GM19351 (cell line): ENCODE measurements around the gene RCOR1.
"Not testable (repeated sequence)": the region's sequence is repeated elsewhere in the genome, so short reads cannot be mapped to it uniquely, and the experiment has no call there.

Experiments used
- ATAC-seq: cut with Tn5 transposase; IDR thresholded peaks from one replicate; pipeline ENCODE4 v1.9.1; 2021; ENCODE audit warnings: mild to moderate bottlenecking, moderate library complexity; ENCODE audit not compliant: unreplicated experiment

The RCOR1 gene

GRCh38 chr14:102625564-102626296 is 33.3 kb downstream of the RCOR1 start:
- no peak for ATAC-seq

GRCh38 chr14:102626530-102626929 is 34.1 kb downstream of the RCOR1 start:
- no peak for ATAC-seq

GRCh38 chr14:102629011-102629444 is 36.6 kb downstream of the RCOR1 start:
- no peak for ATAC-seq

GRCh38 chr14:102629808-102630350 is 37.4 kb downstream of the RCOR1 start:
- no peak for ATAC-seq

- ATAC-seq, result no peak
Observed at GRCh38 chr14:102630405-102630804, 38.0 kb downstream of the RCOR1 start.

GRCh38 chr14:102630881-102631280 is 38.4 kb downstream of the RCOR1 start:
- no peak for ATAC-seq

- no peak for ATAC-seq
Observed at GRCh38 chr14:102633906-102634595, 41.6 kb downstream of the RCOR1 start.

GRCh38 chr14:102639611-102640010 is 47.2 kb downstream of the RCOR1 start:
- not testable (repeated sequence) for ATAC-seq

- ATAC-seq, result no peak
Observed at GRCh38 chr14:102644523-102644922, 52.1 kb downstream of the RCOR1 start.

GRCh38 chr14:102645746-102646440 is 53.4 kb downstream of the RCOR1 start:
- ATAC-seq, result no peak

GRCh38 chr14:102646615-102647014 is 54.2 kb downstream of the RCOR1 start:
- ATAC-seq, result no peak

GRCh38 chr14:102652194-102652593 is 59.7 kb downstream of the RCOR1 start:
- no peak for ATAC-seq

- ATAC-seq, result no peak
Observed at GRCh38 chr14:102654298-102654697, 61.8 kb downstream of the RCOR1 start.

- ATAC-seq, result no peak
Observed at GRCh38 chr14:102655137-102655536, 62.7 kb downstream of the RCOR1 start.

- no peak for ATAC-seq
Observed at GRCh38 chr14:102659797-102660196, 67.3 kb downstream of the RCOR1 start.

- ATAC-seq, result no peak
Observed at GRCh38 chr14:102661614-102662013, 69.2 kb downstream of the RCOR1 start.

GRCh38 chr14:102662636-102663430 is 70.4 kb downstream of the RCOR1 start:
- no peak for ATAC-seq

GRCh38 chr14:102663440-102663839 is 71.0 kb downstream of the RCOR1 start:
- ATAC-seq, result no peak

- ATAC-seq, result no peak
Observed at GRCh38 chr14:102665621-102666020, 73.2 kb downstream of the RCOR1 start.

- ATAC-seq, result no peak
Observed at GRCh38 chr14:102666635-102667034, 74.2 kb downstream of the RCOR1 start.

GRCh38 chr14:102667703-102668102 is 75.3 kb downstream of the RCOR1 start:
- no peak for ATAC-seq
